Thyroid gland (tissue), 4 donors: Measurements from ENCODE around the gene TRANK1.

Source experiments
- CTCF ChIP-seq, 6 experiments: fragments of 200-600 bp in 3 of 6; fragments of 450-650 bp in 3 of 6; sonication (generic) in 3 of 6; IDR thresholded peaks; one replicate each; pipeline ENCODE4 v1.5.1; 2016 to 2019; ENCODE audit warnings: antibody characterized with exemption in 6 of 6, mild to moderate bottlenecking in 2 of 6, inconsistent platforms in 1 of 6, moderate library complexity in 1 of 6
- POLR2A ChIP-seq, 2 donors: fragments of 450-650 bp; IDR thresholded peaks; one replicate each; pipeline ENCODE4 v1.6.1; 2017; ENCODE audit warnings: antibody characterized with exemption in 2 of 2, mild to moderate bottlenecking in 2 of 2, moderate library complexity in 1 of 2

DNA sequence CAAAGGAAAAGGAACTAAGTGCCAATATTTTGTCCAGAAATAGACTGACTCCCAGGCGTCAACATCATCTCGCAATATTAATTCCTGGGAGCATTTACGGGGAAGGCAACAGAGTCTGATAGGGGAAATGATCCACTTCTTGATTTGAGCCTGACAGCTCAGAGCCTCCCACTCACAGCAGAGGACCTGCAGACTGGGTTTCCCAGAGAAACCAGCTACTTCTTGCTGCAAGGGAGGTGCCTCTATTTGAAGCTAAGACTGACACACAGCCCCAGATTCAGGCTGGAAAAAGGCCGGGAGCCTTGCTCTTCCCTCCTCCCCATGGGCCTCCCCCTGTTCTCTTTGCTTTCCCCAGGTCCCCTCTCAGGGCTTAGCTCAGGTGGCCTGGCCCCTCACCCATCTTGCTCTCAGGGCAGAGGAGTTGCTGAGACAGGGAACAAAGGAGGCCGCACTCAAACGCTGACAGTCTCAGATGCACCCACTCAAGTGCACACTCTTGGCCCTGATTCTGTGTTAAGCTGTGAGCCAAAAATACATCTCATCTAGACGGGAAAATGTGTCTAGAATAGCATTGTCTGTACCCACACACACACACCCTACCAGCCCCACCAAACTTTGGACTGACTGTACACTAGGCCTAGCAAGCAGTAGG lies 130.7 kb downstream of the TRANK1 start:
- TF ChIP-seq POLR2A (IDR thresholded peaks at IDR 0.05) (no peak), CTCF (IDR thresholded peaks at IDR 0.05) (no peak)
